Activated T-cell treated with anti-CD3 and anti-CD28 coated beads, Interleukin-2, amount 50 U/mL, for 4 hours (primary cell): ENCODE measurements around the gene NECTIN4. TPM values are rescaled to one million over a fixed set of nuclear protein-coding genes. Genes with fewer than 3 reads are reported as not detected.
"Not testable (repeated sequence)": the region's sequence is repeated elsewhere in the genome, so short reads cannot be mapped to it uniquely, and the experiment has no call there.

Experiments used
- ATAC-seq, 2 donors: fragments of 200-7000 bp; cut with Tn5 transposase; one replicate each; pipeline ENCODE4 v1.10.0; 2021
- DNase-seq: peaks from one replicate; pipeline ENCODE4 v3.0.0-alpha.2; 2020
- H3K27me3 Mint-ChIP-seq: one replicate; pipeline ENCODE4 v1.8.0; 2021; ENCODE audit warnings: low read depth, mixed read lengths
- H3K36me3 Mint-ChIP-seq: one replicate; pipeline ENCODE4 v1.8.0; 2022; ENCODE audit warnings: mixed read lengths; ENCODE audit not compliant: insufficient read depth
- H3K4me1 Mint-ChIP-seq: one replicate; pipeline ENCODE4 v1.8.0; 2021; ENCODE audit warnings: low read depth, mixed read lengths
- H3K4me3 Mint-ChIP-seq: one replicate; pipeline ENCODE4 v1.8.0; 2021; ENCODE audit warnings: mild to moderate bottlenecking, moderate library complexity, mixed read lengths
- H3K9me3 Mint-ChIP-seq: one replicate; pipeline ENCODE4 v1.8.0; 2021; ENCODE audit warnings: mixed read lengths
- total RNA-seq, 3 donors: library from RNA; stranded (reverse); gene quantifications; one replicate each; pipeline ENCODE4 v1.2.1, GENCODE V29; 2021

Gene NECTIN4
- total RNA-seq, 3 donors from 2014 or later: 0.08 TPM; not detected in 2

- Mint-ChIP-seq H3K36me3 (peaks cover 33% of the 10 kb centered on the region), H3K9me3 (no peaks in the 10 kb centered on the region), H3K27me3 (no peaks in the 10 kb centered on the region), H3K4me1 (peaks cover 43% of the 10 kb centered on the region), H3K4me3 (peak within 1 kb of the TSS; percentile 95)
- ATAC-seq (peak; percentile 86 to 87), DNase-seq (peak; percentile 87)
Measured at GRCh38 chr1:161045736-161046604, 43.4 kb downstream of the NECTIN4 start, which contains the start of gene USF1. Gene USF1 (minus strand): TSS chr1:161045977. CDS start chr1:161043275, 2,702 bp downstream.

GRCh38 chr1:161044908-161045735 lies 44.2 kb downstream of the NECTIN4 start:
- peak; percentile 63 to 67 for ATAC-seq
- H3K36me3 Mint-ChIP-seq: peaks cover 38% of the 10 kb centered on the region
- H3K27me3 Mint-ChIP-seq: no peaks in the 10 kb centered on the region
- peaks cover 43% of the 10 kb centered on the region for H3K4me1 Mint-ChIP-seq
- no peaks in the 10 kb centered on the region for H3K9me3 Mint-ChIP-seq
- DNase-seq: peak; percentile 31
- peak overlapping the region; percentile 95 for H3K4me3 Mint-ChIP-seq

- H3K4me1 Mint-ChIP-seq: peaks cover 47% of the 10 kb centered on the region
- peaks cover 39% of the 10 kb centered on the region for H3K36me3 Mint-ChIP-seq
- no peak for ATAC-seq
- peak overlapping the region; percentile 95 for H3K4me3 Mint-ChIP-seq
- no peak for DNase-seq
- no peaks in the 10 kb centered on the region for H3K9me3 Mint-ChIP-seq
- no peaks in the 10 kb centered on the region for H3K27me3 Mint-ChIP-seq
Measured at GRCh38 chr1:161044535-161044907, 44.8 kb downstream of the NECTIN4 start.

GRCh38 chr1:161039546-161039945 lies 49.8 kb downstream of the NECTIN4 start:
- peaks cover 45% of the 10 kb centered on the region for H3K4me1 Mint-ChIP-seq
- peak overlapping the region; percentile 70 for H3K4me3 Mint-ChIP-seq
- no peaks in the 10 kb centered on the region for H3K27me3 Mint-ChIP-seq
- no peaks in the 10 kb centered on the region for H3K9me3 Mint-ChIP-seq
- no peak for ATAC-seq
- DNase-seq: no peak
- H3K36me3 Mint-ChIP-seq: peaks cover 20% of the 10 kb centered on the region

GRCh38 chr1:161039154-161039545 lies 50.2 kb downstream of the NECTIN4 start:
- Mint-ChIP-seq H3K36me3 (peaks cover 20% of the 10 kb centered on the region), H3K4me3 (peak overlapping the region; percentile 93), H3K27me3 (no peaks in the 10 kb centered on the region), H3K9me3 (no peaks in the 10 kb centered on the region), H3K4me1 (peaks cover 41% of the 10 kb centered on the region)
- no peak for ATAC-seq
- DNase-seq: no peak

- peak; percentile 81 for DNase-seq
- peaks cover 41% of the 10 kb centered on the region for H3K4me1 Mint-ChIP-seq
- peak; percentile 92 to 96 for ATAC-seq
- H3K4me3 Mint-ChIP-seq: peak within 1 kb of the TSS; percentile 93
- peaks cover 20% of the 10 kb centered on the region for H3K36me3 Mint-ChIP-seq
- no peaks in the 10 kb centered on the region for H3K27me3 Mint-ChIP-seq
- H3K9me3 Mint-ChIP-seq: no peaks in the 10 kb centered on the region
Measured at GRCh38 chr1:161038523-161039153, 50.7 kb downstream of the NECTIN4 start, which contains the start of gene TSTD1. Gene TSTD1 (minus strand): TSS chr1:161038964. CDS start chr1:161038889, 75 bp downstream.

GRCh38 chr1:161037661-161038522 lies 51.5 kb downstream of the NECTIN4 start:
- DNase-seq: no peak
- peaks cover 40% of the 10 kb centered on the region for H3K4me1 Mint-ChIP-seq
- no peak for ATAC-seq
- H3K36me3 Mint-ChIP-seq: peaks cover 20% of the 10 kb centered on the region
- H3K4me3 Mint-ChIP-seq: peak overlapping the region; percentile 93
- no peaks in the 10 kb centered on the region for H3K27me3 Mint-ChIP-seq
- H3K9me3 Mint-ChIP-seq: no peaks in the 10 kb centered on the region

GRCh38 chr1:161033751-161034150 lies 55.6 kb downstream of the NECTIN4 start:
- Mint-ChIP-seq H3K9me3 (no peaks in the 10 kb centered on the region), H3K27me3 (no peaks in the 10 kb centered on the region), H3K4me1 (peaks cover 36% of the 10 kb centered on the region), H3K4me3 (no peak overlapping the region), H3K36me3 (peaks cover 13% of the 10 kb centered on the region)
- peak in 1 of 2 donors; percentile 13 for ATAC-seq
- no peak for DNase-seq

- H3K9me3 Mint-ChIP-seq: no peaks in the 10 kb centered on the region
- H3K4me3 Mint-ChIP-seq: peak overlapping the region; percentile 50
- peaks cover 30% of the 10 kb centered on the region for H3K4me1 Mint-ChIP-seq
- H3K27me3 Mint-ChIP-seq: no peaks in the 10 kb centered on the region
- peaks cover 13% of the 10 kb centered on the region for H3K36me3 Mint-ChIP-seq
- ATAC-seq (no peak), DNase-seq (no peak)
Measured at GRCh38 chr1:161032409-161032808, 56.9 kb downstream of the NECTIN4 start.

- Mint-ChIP-seq H3K27me3 (no peaks in the 10 kb centered on the region), H3K4me1 (peaks cover 29% of the 10 kb centered on the region), H3K9me3 (peaks cover 1% of the 10 kb centered on the region), H3K4me3 (no peak overlapping the region), H3K36me3 (peaks cover 17% of the 10 kb centered on the region)
- DNase-seq: no peak
- ATAC-seq: no peak
Measured at GRCh38 chr1:161031874-161032273, 57.5 kb downstream of the NECTIN4 start.

- not testable (repeated sequence) for ATAC-seq, H3K9me3 Mint-ChIP-seq, DNase-seq, H3K27me3 Mint-ChIP-seq, H3K4me3 Mint-ChIP-seq
- Mint-ChIP-seq H3K4me1 (peaks cover 36% of the 10 kb centered on the region), H3K36me3 (peaks cover 21% of the 10 kb centered on the region)
Measured at GRCh38 chr1:161029466-161029865, 59.9 kb downstream of the NECTIN4 start.

GRCh38 chr1:161026954-161027353 lies 62.4 kb downstream of the NECTIN4 start:
- not testable (repeated sequence) for H3K9me3 Mint-ChIP-seq, H3K4me3 Mint-ChIP-seq, H3K27me3 Mint-ChIP-seq, DNase-seq
- peaks cover 14% of the 10 kb centered on the region for H3K36me3 Mint-ChIP-seq
- H3K4me1 Mint-ChIP-seq: peaks cover 21% of the 10 kb centered on the region
- ATAC-seq: peak; percentile 60 to 83

- H3K9me3 Mint-ChIP-seq, H3K4me3 Mint-ChIP-seq, DNase-seq, ATAC-seq, H3K27me3 Mint-ChIP-seq: not testable (repeated sequence)
- peaks cover 42% of the 10 kb centered on the region for H3K4me1 Mint-ChIP-seq
- H3K36me3 Mint-ChIP-seq: peaks cover 11% of the 10 kb centered on the region
Measured at GRCh38 chr1:161022432-161022831, 66.9 kb downstream of the NECTIN4 start.
